H9 (cell line): ENCODE data around the gene KLK7. TPM values are rescaled to one million over a fixed set of nuclear protein-coding genes. Genes with fewer than 3 reads are reported as not detected.

Source experiments
- DNase-seq: peaks from one replicate; pipeline ENCODE4 v3.0.0-alpha.2; 2017
- H2AFZ ChIP-seq: one replicate; pipeline ENCODE4 v1.6.1; 2013; ENCODE audit warnings: mild to moderate bottlenecking, low read length, control low read depth, moderate library complexity
- H2AK5ac ChIP-seq: 2 replicates; pipeline ENCODE4 v1.6.1; 2013; ENCODE audit warnings: low read length, control low read depth, mixed read lengths; ENCODE audit not compliant: insufficient read length
- H2BK120ac ChIP-seq: one replicate; pipeline ENCODE4 v1.6.1; 2013; ENCODE audit warnings: low read depth, mild to moderate bottlenecking, low read length, control low read depth, inconsistent platforms; ENCODE audit not compliant: poor library complexity, severe bottlenecking
- H2BK12ac ChIP-seq: 2 replicates; pipeline ENCODE4 v1.6.1; 2013; ENCODE audit warnings: low read length, control low read depth, mixed read lengths, low read depth; ENCODE audit not compliant: insufficient read length
- H2BK15ac ChIP-seq: 2 replicates; pipeline ENCODE4 v1.6.1; 2013; ENCODE audit warnings: low read depth, low read length, control low read depth
- H2BK20ac ChIP-seq: one replicate; pipeline ENCODE4 v1.6.1; 2013; ENCODE audit warnings: low read depth, mild to moderate bottlenecking, low read length, control low read depth, inconsistent platforms; ENCODE audit not compliant: poor library complexity, severe bottlenecking
- H2BK5ac ChIP-seq: 2 replicates; pipeline ENCODE4 v1.6.1; 2013; ENCODE audit warnings: low read length, control low read depth, mixed read lengths; ENCODE audit not compliant: insufficient read length
- H3K14ac ChIP-seq: 2 replicates; pipeline ENCODE4 v1.6.1; 2013; ENCODE audit warnings: low read length, control low read depth; ENCODE audit not compliant: insufficient read depth
- H3K18ac ChIP-seq: 2 replicates; pipeline ENCODE4 v1.6.1; 2013; ENCODE audit warnings: low read depth, mild to moderate bottlenecking, mixed read lengths, low read length, control low read depth; ENCODE audit not compliant: insufficient read length
- H3K23ac ChIP-seq: 2 replicates; pipeline ENCODE4 v1.6.1; 2013; ENCODE audit warnings: low read length, control low read depth, mixed read lengths, low read depth; ENCODE audit not compliant: insufficient read length
- H3K23me2 ChIP-seq: 2 replicates; pipeline ENCODE4 v1.6.1; 2013; ENCODE audit warnings: low read depth, mild to moderate bottlenecking, mixed read lengths, low read length, control low read depth; ENCODE audit not compliant: insufficient read length, poor library complexity, severe bottlenecking
- H3K27ac ChIP-seq: 2 replicates; pipeline ENCODE4 v1.5.1; 2013; ENCODE audit warnings: low read length, control low read depth, mixed read lengths, low read depth; ENCODE audit not compliant: insufficient read length
- H3K27me3 ChIP-seq: 2 replicates; pipeline ENCODE4 v1.6.1; 2013; ENCODE audit warnings: low read length, control low read depth, inconsistent platforms; ENCODE audit not compliant: insufficient read depth
- H3K4ac ChIP-seq: 2 replicates; pipeline ENCODE4 v1.6.1; 2013; ENCODE audit warnings: low read depth, mild to moderate bottlenecking, control low read depth, inconsistent platforms, low read length, moderate library complexity
- H3K4me1 ChIP-seq: 2 replicates; pipeline ENCODE4 v1.6.1; 2013; ENCODE audit warnings: low read length, control low read depth, inconsistent platforms; ENCODE audit not compliant: insufficient read depth
- H3K4me2 ChIP-seq: 2 replicates; pipeline ENCODE4 v1.6.1; 2013; ENCODE audit warnings: low read length, control low read depth, mixed read lengths; ENCODE audit not compliant: insufficient read length, insufficient read depth
- H3K56ac ChIP-seq: 2 replicates; pipeline ENCODE4 v1.6.1; 2013; ENCODE audit warnings: low read depth, mild to moderate bottlenecking, mixed read lengths, low read length, control low read depth; ENCODE audit not compliant: insufficient read length
- H3K79me1 ChIP-seq: 2 replicates; pipeline ENCODE4 v1.6.1; 2013; ENCODE audit warnings: low read depth, mild to moderate bottlenecking, moderate library complexity, low read length, control low read depth, inconsistent platforms; ENCODE audit not compliant: insufficient read depth, poor library complexity, severe bottlenecking
- H3K79me2 ChIP-seq: 2 replicates; pipeline ENCODE4 v1.6.1; 2013; ENCODE audit warnings: low read length, control low read depth, inconsistent platforms; ENCODE audit not compliant: insufficient read depth
- H3K9ac ChIP-seq: 2 replicates; pipeline ENCODE4 v1.6.1; 2013; ENCODE audit warnings: low read length, control low read depth, mixed read lengths; ENCODE audit not compliant: insufficient read length; ENCODE audit errors: extremely low read depth
- H3K9me3 ChIP-seq: one replicate; pipeline ENCODE4 v1.6.1; 2013; ENCODE audit warnings: low read depth, low read length, inconsistent platforms; ENCODE audit not compliant: control insufficient read depth
- H3T11ph ChIP-seq: one replicate; pipeline ENCODE4 v1.6.1; 2013; ENCODE audit warnings: mild to moderate bottlenecking, low read length, control low read depth, inconsistent platforms
- H4K20me1 ChIP-seq: one replicate; pipeline ENCODE4 v1.6.1; 2013; ENCODE audit not compliant: control insufficient read depth, insufficient read length, insufficient read depth
- H4K5ac ChIP-seq: 2 replicates; pipeline ENCODE4 v1.6.1; 2013; ENCODE audit warnings: low read depth, mild to moderate bottlenecking, mixed read lengths, low read length, control low read depth; ENCODE audit not compliant: insufficient read length
- H4K8ac ChIP-seq: replicated peaks from 2 replicates; pipeline ENCODE4 v1.6.1; 2013; ENCODE audit warnings: low read length, control low read depth, mixed read lengths, low read depth; ENCODE audit not compliant: insufficient read length
- H4K91ac ChIP-seq: 2 replicates; pipeline ENCODE4 v1.6.1; 2013; ENCODE audit warnings: low read depth, mild to moderate bottlenecking, moderate library complexity, mixed read lengths, low read length, control low read depth; ENCODE audit not compliant: insufficient read length
- H3K27ac Mint-ChIP-seq, 3 experiments: 2 replicates in 2 of 3; 3 replicates in 1 of 3; pipeline ENCODE4 v1.8.0; 2020 to 2021; ENCODE audit warnings: mixed read lengths in 3 of 3, mild to moderate bottlenecking in 1 of 3, moderate library complexity in 1 of 3
- H3K27me3 Mint-ChIP-seq: 2 replicates; pipeline ENCODE4 v1.8.0; 2021; ENCODE audit warnings: low read depth, mild to moderate bottlenecking, moderate library complexity, mixed read lengths
- H3K36me3 Mint-ChIP-seq, 3 experiments: 2 replicates in 2 of 3; 3 replicates in 1 of 3; pipeline ENCODE4 v1.8.0; 2020 to 2021; ENCODE audit warnings: low read depth in 3 of 3, mixed read lengths in 3 of 3; ENCODE audit not compliant: insufficient read depth in 1 of 3
- H3K4me1 Mint-ChIP-seq, 2 experiments: 2 replicates each; pipeline ENCODE4 v1.8.0; 2020; ENCODE audit warnings: mixed read lengths in 2 of 2
- H3K4me3 Mint-ChIP-seq, 2 experiments: 2 replicates in 1 of 2; 3 replicates in 1 of 2; pipeline ENCODE4 v1.8.0; 2020 to 2021; ENCODE audit warnings: mild to moderate bottlenecking in 2 of 2, mixed read lengths in 2 of 2, moderate library complexity in 1 of 2
- H3K9me3 Mint-ChIP-seq, 2 experiments: 2 replicates in 1 of 2; 3 replicates in 1 of 2; pipeline ENCODE4 v1.8.0; 2020; ENCODE audit warnings: mild to moderate bottlenecking in 2 of 2, mixed read lengths in 2 of 2, moderate library complexity in 1 of 2
- CTCF ChIP-seq: fragments of 200-600 bp; sonication (generic); conservative IDR thresholded peaks from 3 replicates; pipeline ENCODE4 v1.8.0; 2021; ENCODE audit warnings: antibody characterized with exemption, mild to moderate bottlenecking
- WGBS: extraction: QIAGEN DNeasy Blood & Tissue Kit; methylation state at CpG from one replicate; pipeline ENCODE4 v1.1.7; 2013; ENCODE audit warnings: missing lambda C conversion rate, low lambda C conversion rate, mixed read lengths; ENCODE audit not compliant: insufficient read length; ENCODE audit errors: extremely low coverage; 5-methylcytosine and 5-hydroxymethylcytosine counted together
- total RNA-seq: library from RNA; stranded (reverse); gene quantifications from 2 replicates; pipeline ENCODE4 v1.2.1, GENCODE V29; 2021

The KLK7 gene
- total RNA-seq, 1 experiment from 2014 or later = 0.52 TPM

DNA sequence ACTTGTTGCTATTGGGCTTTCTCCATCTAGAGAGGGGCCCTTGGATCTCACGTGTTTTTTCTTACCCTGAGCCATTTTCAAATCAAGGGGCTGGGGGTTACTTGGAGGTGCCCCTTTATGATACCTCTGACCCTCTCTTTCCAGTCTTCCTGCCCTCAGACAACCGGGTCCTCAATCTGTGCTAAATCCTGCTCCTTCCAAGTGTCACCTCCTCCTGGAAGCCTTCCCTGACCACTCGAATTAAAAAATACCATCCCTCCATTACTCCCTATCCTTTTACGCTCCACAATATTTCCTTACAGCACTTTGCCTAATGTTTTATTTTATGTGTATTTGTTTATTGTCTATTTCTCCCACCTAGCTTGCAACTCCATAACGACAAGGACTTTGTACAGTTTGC is 14.3 kb upstream of the KLK7 start:
- 100% methylated on average over 1 of the region's 5 CpGs for WGBS
- Histone ChIP-seq H2BK5ac (no peak overlapping the region), H3K23ac (no peak overlapping the region), H3T11ph (no peak overlapping the region), H3K18ac (no peak overlapping the region), H3K4me1 (0 out of 2 replicates have a peak, but pooled peaks cover 4% of the 10 kb centered on the region), H3K4ac (no peak overlapping the region), H3K56ac (no peak overlapping the region), H3K9ac (no peak overlapping the region), H4K8ac (no peak overlapping the region), H3K23me2 (peaks cover 6% of the 10 kb centered on the region), H3K14ac (no peak overlapping the region), H3K27ac (no peak overlapping the region), H2BK12ac (no peak overlapping the region), H3K79me2 (no peaks in the 10 kb centered on the region), H3K27me3 (no peaks in the 10 kb centered on the region), H3K9me3 (no peaks in the 10 kb centered on the region), H4K20me1 (no peaks in the 10 kb centered on the region), H2AFZ (no peak overlapping the region), H4K5ac (no peak overlapping the region), H4K91ac (no peak overlapping the region), H2AK5ac (no peak overlapping the region), H2BK20ac (no peak overlapping the region), H3K79me1 (no peaks in the 10 kb centered on the region), H2BK120ac (no peak overlapping the region), H2BK15ac (no peak overlapping the region), H3K4me2 (no peak overlapping the region)
- H3K4me1 Mint-ChIP-seq = peaks cover 21 to 38% of the 10 kb centered on the region in 2 experiments
- H3K27ac Mint-ChIP-seq = no peak overlapping the region
- peaks cover 0 to 4% of the 10 kb centered on the region in 2 experiments; a peak in 2 of 5 replicates for H3K9me3 Mint-ChIP-seq
- no peak overlapping the region for H3K4me3 Mint-ChIP-seq
- H3K27me3 Mint-ChIP-seq = peaks cover 36% of the 10 kb centered on the region
- TF ChIP-seq CTCF = no peak
- H3K36me3 Mint-ChIP-seq = no peaks in the 10 kb centered on the region; a peak in 1 of 7 replicates
- DNase-seq = no peak
